Measurements from ENCODE around the gene KDELR1. TPM values are rescaled to one million over a fixed set of nuclear protein-coding genes. Genes with fewer than 3 reads are reported as not detected.
A peak's percentile ranks its signal among the peaks of the same experiment; 100 is the strongest.

KDELR1 gene
- total and polyA plus RNA-seq, 9 of the 15 experiments (the other 6 are each of a cell fraction or from before 2014, with no cell fraction given), result 6.1 to 165 (median 58.5) TPM

- TF ChIP-seq, protein P1, sequence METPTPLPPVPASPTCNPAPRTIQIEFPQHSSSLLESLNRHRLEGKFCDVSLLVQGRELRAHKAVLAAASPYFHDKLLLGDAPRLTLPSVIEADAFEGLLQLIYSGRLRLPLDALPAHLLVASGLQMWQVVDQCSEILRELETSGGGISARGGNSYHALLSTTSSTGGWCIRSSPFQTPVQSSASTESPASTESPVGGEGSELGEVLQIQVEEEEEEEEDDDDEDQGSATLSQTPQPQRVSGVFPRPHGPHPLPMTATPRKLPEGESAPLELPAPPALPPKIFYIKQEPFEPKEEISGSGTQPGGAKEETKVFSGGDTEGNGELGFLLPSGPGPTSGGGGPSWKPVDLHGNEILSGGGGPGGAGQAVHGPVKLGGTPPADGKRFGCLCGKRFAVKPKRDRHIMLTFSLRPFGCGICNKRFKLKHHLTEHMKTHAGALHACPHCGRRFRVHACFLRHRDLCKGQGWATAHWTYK (CRISPR knock-in tag; IDR thresholded peaks at IDR 0.05), result no peak
- TF ChIP-seq STAG1 (CRISPR knock-in tag; IDR thresholded peaks at IDR 0.05; ENCODE audit: borderline replicate concordance) (no peak), RFX1 (IDR thresholded peaks at IDR 0.05) (no peak), AFF4 (CRISPR knock-in tag; IDR thresholded peaks at IDR 0.05) (no peak), ZNF785 (CRISPR knock-in tag; IDR thresholded peaks at IDR 0.05) (no peak), HNRNPH1 (optimal IDR thresholded peaks at IDR 0.05; ENCODE audit: low read depth, low read length) (no peak), XRCC4 (IDR thresholded peaks at IDR 0.05; ENCODE audit: extremely low read depth, insufficient read depth, insufficient read length) (no peak), ZNF212 (CRISPR knock-in tag; IDR thresholded peaks at IDR 0.05) (no peak), MCM3 (IDR thresholded peaks at IDR 0.05) (0 out of 2 replicates have a peak, but pooled peaks have one; percentile 64), SREBF2 (CRISPR knock-in tag; IDR thresholded peaks at IDR 0.05) (no peak), BACH1 (tag; IDR thresholded peaks at IDR 0.05) (no peak), RCOR1 (IDR thresholded peaks at IDR 0.05; ENCODE audit: borderline replicate concordance in 1 of 2, low read depth in 2 of 2, low read length in 2 of 2) (no peak), SMARCA4 (IDR thresholded peaks at IDR 0.05) (peak; percentile 78), RBM22 (IDR thresholded peaks at IDR 0.05; ENCODE audit: low read depth, low read length, poor library complexity, severe bottlenecking) (no peak), ZNF347 (CRISPR knock-in tag; IDR thresholded peaks at IDR 0.05; ENCODE audit: low read depth) (no peak), ZNF175 (CRISPR knock-in tag; IDR thresholded peaks at IDR 0.05; ENCODE audit: low read depth) (no peak), JUN (IDR thresholded peaks at IDR 0.05; ENCODE audit: borderline replicate concordance, low read depth, low read length) (no peak), JUN (CRISPR knock-in tag; IDR thresholded peaks at IDR 0.05; ENCODE audit: borderline replicate concordance) (peak; percentile 54; the same call in 1 of the 2 replicates), ZNF717 (CRISPR knock-in tag; IDR thresholded peaks at IDR 0.05) (no peak), U2AF1 (optimal IDR thresholded peaks at IDR 0.05; ENCODE audit: low read depth, low read length) (no peak), HCFC1 (IDR thresholded peaks at IDR 0.05; ENCODE audit: low read depth, low read length) (no peak), NCOA4 (IDR thresholded peaks at IDR 0.05; ENCODE audit: partially characterized antibody) (peak; percentile 13)
- TF ChIP-seq, protein P2, sequence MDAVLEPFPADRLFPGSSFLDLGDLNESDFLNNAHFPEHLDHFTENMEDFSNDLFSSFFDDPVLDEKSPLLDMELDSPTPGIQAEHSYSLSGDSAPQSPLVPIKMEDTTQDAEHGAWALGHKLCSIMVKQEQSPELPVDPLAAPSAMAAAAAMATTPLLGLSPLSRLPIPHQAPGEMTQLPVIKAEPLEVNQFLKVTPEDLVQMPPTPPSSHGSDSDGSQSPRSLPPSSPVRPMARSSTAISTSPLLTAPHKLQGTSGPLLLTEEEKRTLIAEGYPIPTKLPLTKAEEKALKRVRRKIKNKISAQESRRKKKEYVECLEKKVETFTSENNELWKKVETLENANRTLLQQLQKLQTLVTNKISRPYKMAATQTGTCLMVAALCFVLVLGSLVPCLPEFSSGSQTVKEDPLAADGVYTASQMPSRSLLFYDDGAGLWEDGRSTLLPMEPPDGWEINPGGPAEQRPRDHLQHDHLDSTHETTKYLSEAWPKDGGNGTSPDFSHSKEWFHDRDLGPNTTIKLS (IDR thresholded peaks at IDR 0.05; ENCODE audit: borderline replicate concordance, low read depth), result no peak
Observed at GRCh38 chr19:48397263-48398101, 6.1 kb upstream of the KDELR1 start (continued).

Measured in K562 (cell line).